Body of pancreas (tissue), 4 donors: ENCODE data around the gene UTS2B. TPM values are rescaled to one million over a fixed set of nuclear protein-coding genes. Genes with fewer than 3 reads are reported as not detected.

Experiments
- ATAC-seq: fragments of 150-250 bp; one replicate; pipeline ENCODE4 v1.9.1; 2016
- DNase-seq, 4 donors: peaks; one replicate each; pipeline ENCODE4 v3.0.0-alpha.2; 2019
- H3K27ac ChIP-seq, 4 donors: fragments of 200-600 bp; sonication (generic); 1 replicate in 3 of 4; 2 replicates in 1 of 4; pipeline versions ENCODE4 v1.5.1 to v1.6.1; 2016 to 2019; ENCODE audit warnings: mild to moderate bottlenecking in 1 of 4, mixed read lengths in 1 of 4, moderate library complexity in 1 of 4
- H3K27me3 ChIP-seq, 2 donors: fragments of 200-600 bp; sonication (generic); one replicate each; pipeline ENCODE4 v1.6.0; 2016; ENCODE audit warnings: mild to moderate bottlenecking in 1 of 2
- H3K36me3 ChIP-seq, 2 donors: fragments of 200-600 bp; sonication (generic); replicated peaks in 1 of 2; 2 replicates each; pipeline ENCODE4 v1.5.1; 2016; ENCODE audit warnings: low read depth in 2 of 2; ENCODE audit not compliant: insufficient read depth in 1 of 2
- H3K4me1 ChIP-seq: fragments of 200-600 bp; sonication (generic); one replicate; pipeline ENCODE4 v1.6.0; 2016
- H3K4me3 ChIP-seq, 2 donors: fragments of 200-600 bp; sonication (generic); 1 replicate in 1 of 2; 2 replicates in 1 of 2; pipeline ENCODE4 v1.5.1; 2016 to 2019
- H3K9me3 ChIP-seq, 3 donors: fragments of 200-600 bp; sonication (generic); 1 replicate in 2 of 3; 2 replicates in 1 of 3; pipeline ENCODE4 v1.5.1; 2016
- POLR2A ChIP-seq, 3 donors: fragments of 450-650 bp; IDR thresholded peaks; one replicate each; pipeline ENCODE4 v1.6.1; 2016; ENCODE audit warnings: antibody characterized with exemption in 3 of 3, mild to moderate bottlenecking in 2 of 3
- WGBS, 2 donors: methylation state at CpG; one replicate each; pipeline ENCODE4 v1.1.5; 2017; 5-methylcytosine and 5-hydroxymethylcytosine counted together
- intact Hi-C: fragments of 100-400 bp; cut with DNase I; formaldehyde crosslinking; loops from one replicate; pipeline ENCODE4 v1.15.1; 2023
- total RNA-seq, 2 donors: library from RNA; depleted of rRNA; stranded (reverse); fragments of >200 nt; gene quantifications; one replicate each; pipeline ENCODE4 v1.1.0, GENCODE V29; 2016
- TF ChIP-seq, protein P1 (sequence below), 7 experiments: fragments of 450-650 bp in 4 of 7; fragments of 200-600 bp in 3 of 7; sonication (generic) in 3 of 7; IDR thresholded peaks; one replicate each; pipeline ENCODE4 v1.5.1; 2016 to 2019; ENCODE audit warnings: antibody characterized with exemption in 7 of 7

UTS2B gene, protein sequence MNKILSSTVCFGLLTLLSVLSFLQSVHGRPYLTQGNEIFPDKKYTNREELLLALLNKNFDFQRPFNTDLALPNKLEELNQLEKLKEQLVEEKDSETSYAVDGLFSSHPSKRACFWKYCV
- total RNA-seq: not detected

- H3K36me3 ChIP-seq: no peaks in the 10 kb centered on the region
- no peaks in the 10 kb centered on the region for H3K9me3 ChIP-seq
- peak within 1 kb of the TSS; percentile 93 to 96 (median 96) for H3K27ac ChIP-seq
- 1 to 2% methylated on average over 9 to 36 of the region's 37 CpGs for WGBS, 2 donors
- ATAC-seq (peak; percentile 70), DNase-seq (peak; percentile 40 to 67 (median 51))
- H3K27me3 ChIP-seq: no peaks in the 10 kb centered on the region
- no peak for TF ChIP-seq POLR2A (IDR thresholded peaks at IDR 0.05)
- TF ChIP-seq, protein P1, sequence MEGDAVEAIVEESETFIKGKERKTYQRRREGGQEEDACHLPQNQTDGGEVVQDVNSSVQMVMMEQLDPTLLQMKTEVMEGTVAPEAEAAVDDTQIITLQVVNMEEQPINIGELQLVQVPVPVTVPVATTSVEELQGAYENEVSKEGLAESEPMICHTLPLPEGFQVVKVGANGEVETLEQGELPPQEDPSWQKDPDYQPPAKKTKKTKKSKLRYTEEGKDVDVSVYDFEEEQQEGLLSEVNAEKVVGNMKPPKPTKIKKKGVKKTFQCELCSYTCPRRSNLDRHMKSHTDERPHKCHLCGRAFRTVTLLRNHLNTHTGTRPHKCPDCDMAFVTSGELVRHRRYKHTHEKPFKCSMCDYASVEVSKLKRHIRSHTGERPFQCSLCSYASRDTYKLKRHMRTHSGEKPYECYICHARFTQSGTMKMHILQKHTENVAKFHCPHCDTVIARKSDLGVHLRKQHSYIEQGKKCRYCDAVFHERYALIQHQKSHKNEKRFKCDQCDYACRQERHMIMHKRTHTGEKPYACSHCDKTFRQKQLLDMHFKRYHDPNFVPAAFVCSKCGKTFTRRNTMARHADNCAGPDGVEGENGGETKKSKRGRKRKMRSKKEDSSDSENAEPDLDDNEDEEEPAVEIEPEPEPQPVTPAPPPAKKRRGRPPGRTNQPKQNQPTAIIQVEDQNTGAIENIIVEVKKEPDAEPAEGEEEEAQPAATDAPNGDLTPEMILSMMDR (IDR thresholded peaks at IDR 0.05): no peak
- H3K4me1 ChIP-seq: peaks cover 34% of the 10 kb centered on the region
- intact Hi-C loops: no loop called here
- peak within 1 kb of the TSS; percentile 59 to 90 for H3K4me3 ChIP-seq
These were observed at the start of gene UTS2B for GRCh38 chr3:191329654-191330529. Gene UTS2B, minus strand, starts transcription at chr3:191330526. Its CDS starts 48,337 bp downstream, at chr3:191282189.

DNA sequence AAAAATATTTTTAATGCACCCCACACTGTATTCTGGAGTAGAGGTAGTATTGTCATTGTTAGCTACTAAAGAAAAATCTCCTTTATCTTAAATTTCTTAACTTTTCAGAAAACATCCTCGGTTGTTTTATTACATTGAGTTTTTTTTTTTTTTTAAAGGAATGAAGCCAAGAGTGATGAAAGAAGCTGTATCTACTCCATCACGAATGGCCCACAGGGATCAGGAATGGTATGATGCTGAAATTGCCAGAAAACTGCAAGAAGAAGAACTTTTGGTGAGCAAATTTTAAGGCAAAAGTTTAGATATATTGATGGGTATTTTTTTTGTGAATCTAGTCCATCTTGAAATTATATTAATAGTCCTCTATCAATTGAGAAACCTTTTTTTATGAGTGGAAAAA, 49.7 kb upstream of the UTS2B start:
- ATAC-seq (no peak), DNase-seq (no peak)
- 57 to 85% methylated on average over 2 of the region's 2 CpGs for WGBS, 2 donors
- peaks cover 7 to 12% of the 10 kb centered on the region in 2 donors for H3K36me3 ChIP-seq
- H3K9me3 ChIP-seq: no peaks in the 10 kb centered on the region
- no peak overlapping the region for H3K4me3 ChIP-seq
- TF ChIP-seq, protein P1 (IDR thresholded peaks at IDR 0.05): no peak
- TF ChIP-seq POLR2A (IDR thresholded peaks at IDR 0.05): no peak
- H3K4me1 ChIP-seq: no peaks in the 10 kb centered on the region
- intact Hi-C loops: no loop called here
- H3K27ac ChIP-seq: no peak overlapping the region
- H3K27me3 ChIP-seq: no peaks in the 10 kb centered on the region

DNA sequence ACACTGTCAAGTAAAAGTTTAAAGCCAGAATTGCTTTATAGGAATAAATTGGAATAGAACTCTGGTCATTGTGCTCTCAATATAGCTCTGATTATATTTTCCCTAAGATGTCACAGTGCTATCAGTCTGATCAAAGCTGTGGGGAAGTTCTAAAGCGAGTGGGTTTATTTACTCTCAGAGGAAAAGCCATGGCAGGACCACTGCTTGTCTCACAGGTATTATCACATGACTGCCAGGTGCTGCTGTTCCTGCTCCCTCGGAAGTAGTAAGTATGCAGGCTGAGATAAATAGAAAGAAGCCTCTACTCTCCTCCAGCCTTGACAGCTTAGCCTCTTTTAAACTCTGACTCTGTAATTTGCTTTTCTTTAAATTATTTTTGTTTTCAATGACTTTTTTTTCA, 49.1 kb upstream of the UTS2B start:
- TF ChIP-seq POLR2A (IDR thresholded peaks at IDR 0.05): no peak
- TF ChIP-seq, protein P1 (IDR thresholded peaks at IDR 0.05): no peak
- Histone ChIP-seq H3K9me3 (no peaks in the 10 kb centered on the region), H3K27me3 (no peaks in the 10 kb centered on the region), H3K36me3 (peaks cover 7 to 12% of the 10 kb centered on the region in 2 donors), H3K4me1 (no peaks in the 10 kb centered on the region), H3K27ac (no peak overlapping the region), H3K4me3 (no peak overlapping the region)
- intact Hi-C loops: no loop called here
- 19 to 32% methylated on average over 2 of the region's 2 CpGs for WGBS, 2 donors
- DNase-seq (peak in 1 of 4 donors; percentile 36), ATAC-seq (no peak)

- H3K4me3 ChIP-seq: no peak overlapping the region
- no peak for TF ChIP-seq POLR2A (IDR thresholded peaks at IDR 0.05)
- TF ChIP-seq, protein P1 (IDR thresholded peaks at IDR 0.05): no peak
- no peak for DNase-seq
- ATAC-seq: no peak
- H3K4me1 ChIP-seq: no peaks in the 10 kb centered on the region
- H3K9me3 ChIP-seq: no peaks in the 10 kb centered on the region
- H3K27ac ChIP-seq: no peak overlapping the region
- no peaks in the 10 kb centered on the region for H3K27me3 ChIP-seq
- peaks cover 7 to 10% of the 10 kb centered on the region in 2 donors for H3K36me3 ChIP-seq
- intact Hi-C loops: no loop called here
These were observed 48.0 kb upstream of the UTS2B start for GRCh38 chr3:191378142-191378812.
